Esophagus squamous epithelium (tissue), 4 donors: ENCODE measurements around the gene PLEKHA1.

Experiments used
- POLR2A ChIP-seq, 4 donors: fragments of 450-650 bp; IDR thresholded peaks; one replicate each; pipeline ENCODE4 v1.6.1; 2017; ENCODE audit warnings: antibody characterized with exemption in 4 of 4, mild to moderate bottlenecking in 4 of 4, moderate library complexity in 3 of 4
- TF ChIP-seq, protein P1 (sequence below), 6 experiments: fragments of 450-650 bp in 4 of 6; fragments of 200-600 bp in 2 of 6; sonication (generic) in 2 of 6; IDR thresholded peaks; one replicate each; pipeline ENCODE4 v1.5.1; 2016 to 2019; ENCODE audit warnings: antibody characterized with exemption in 6 of 6, mild to moderate bottlenecking in 4 of 6, moderate library complexity in 4 of 6

DNA sequence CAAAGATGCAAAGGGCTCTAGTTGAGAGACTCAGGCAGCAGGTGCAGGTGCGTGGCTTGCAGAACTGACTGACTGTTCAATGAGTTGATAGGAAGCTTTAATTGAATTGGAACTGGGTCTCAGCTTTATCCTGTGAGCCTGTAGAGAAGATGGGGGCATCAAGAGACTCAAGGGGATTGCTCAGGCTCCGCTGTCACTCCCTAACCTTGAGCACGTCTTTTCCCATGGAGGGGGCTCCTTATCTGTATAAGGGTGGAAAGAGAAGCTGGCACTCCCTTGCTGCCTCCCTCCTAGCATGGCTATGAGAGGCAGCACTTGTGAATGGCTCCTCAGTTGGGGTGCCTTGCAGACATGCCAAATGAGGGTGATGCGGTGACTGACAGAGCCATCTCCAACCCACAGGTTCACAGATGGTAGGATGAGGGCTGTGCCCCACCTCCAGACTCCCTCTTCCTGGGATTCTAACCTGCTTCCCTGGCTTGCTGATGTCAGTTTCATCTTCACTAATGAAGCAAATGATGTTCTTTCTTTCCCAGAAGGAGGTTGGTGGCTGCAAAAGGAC is 12.4 kb upstream of the PLEKHA1 start:
- TF ChIP-seq, protein P1, sequence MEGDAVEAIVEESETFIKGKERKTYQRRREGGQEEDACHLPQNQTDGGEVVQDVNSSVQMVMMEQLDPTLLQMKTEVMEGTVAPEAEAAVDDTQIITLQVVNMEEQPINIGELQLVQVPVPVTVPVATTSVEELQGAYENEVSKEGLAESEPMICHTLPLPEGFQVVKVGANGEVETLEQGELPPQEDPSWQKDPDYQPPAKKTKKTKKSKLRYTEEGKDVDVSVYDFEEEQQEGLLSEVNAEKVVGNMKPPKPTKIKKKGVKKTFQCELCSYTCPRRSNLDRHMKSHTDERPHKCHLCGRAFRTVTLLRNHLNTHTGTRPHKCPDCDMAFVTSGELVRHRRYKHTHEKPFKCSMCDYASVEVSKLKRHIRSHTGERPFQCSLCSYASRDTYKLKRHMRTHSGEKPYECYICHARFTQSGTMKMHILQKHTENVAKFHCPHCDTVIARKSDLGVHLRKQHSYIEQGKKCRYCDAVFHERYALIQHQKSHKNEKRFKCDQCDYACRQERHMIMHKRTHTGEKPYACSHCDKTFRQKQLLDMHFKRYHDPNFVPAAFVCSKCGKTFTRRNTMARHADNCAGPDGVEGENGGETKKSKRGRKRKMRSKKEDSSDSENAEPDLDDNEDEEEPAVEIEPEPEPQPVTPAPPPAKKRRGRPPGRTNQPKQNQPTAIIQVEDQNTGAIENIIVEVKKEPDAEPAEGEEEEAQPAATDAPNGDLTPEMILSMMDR (IDR thresholded peaks at IDR 0.05), result no peak
- no peak for TF ChIP-seq POLR2A (IDR thresholded peaks at IDR 0.05)
